Endothelial cell of umbilical vein (primary cell): ENCODE results near the gene TBX1. TPM values are rescaled to one million over a fixed set of nuclear protein-coding genes. Genes with fewer than 3 reads are reported as not detected.

Experiments
- BruUV-seq: library from RNA; stranded (reverse); fragments of 400-500 nt; replicated peaks from 2 replicates; lab custom pipeline; 2021; lab: Mats Ljungman, UMichigan
- CTCF ChIA-PET: fragments of 300-600, 350-600 bp; sonication (Branson Sonifier 250); formaldehyde crosslinking; loops from one replicate; lab custom pipeline; 2021; ENCODE audit warnings: antibody characterized with exemption, inconsistent platforms; lab: Charles Lee
- POLR2A ChIA-PET: fragments of 300-600, 350-600 bp; sonication (Branson Sonifier 250); formaldehyde crosslinking; loops from one replicate; lab custom pipeline; 2021; ENCODE audit warnings: antibody characterized with exemption, inconsistent platforms; lab: Charles Lee
- DNase-seq: peaks from one replicate; pipeline ENCODE4 v3.0.0-alpha.2; 2011; ENCODE audit warnings: low read depth, low spot score
- FAIRE-seq: peaks from 2 replicates; lab custom pipeline; 2011; peaks lifted over from hg19 to GRCh38; lab: Jason Lieb, UNC
- H2AFZ ChIP-seq: 2 replicates; pipeline ENCODE4 v1.6.0; 2012; ENCODE audit warnings: low read depth, low read length, control low read depth, inconsistent platforms
- H3K27ac ChIP-seq: 2 replicates; pipeline ENCODE4 v1.5.1; 2011; ENCODE audit warnings: low read depth, mild to moderate bottlenecking, control low read depth, low read length, moderate library complexity; ENCODE audit not compliant: insufficient read depth
- H3K27me3 ChIP-seq, 2 experiments: 2 replicates each; pipeline versions ENCODE4 v1.6.0 to v1.6.1; 2011; ENCODE audit warnings: low read length in 2 of 2, mixed read lengths in 1 of 2; ENCODE audit not compliant: control insufficient read depth in 2 of 2, insufficient read depth in 2 of 2
- H3K36me3 ChIP-seq, 2 experiments: 2 replicates in 1 of 2; 3 replicates in 1 of 2; pipeline ENCODE4 v1.5.1; 2011; ENCODE audit warnings: low read length in 2 of 2, mild to moderate bottlenecking in 1 of 2, moderate library complexity in 1 of 2; ENCODE audit not compliant: control insufficient read depth in 2 of 2, insufficient read depth in 2 of 2; ENCODE audit errors: extremely low read depth in 1 of 2
- H3K4me1 ChIP-seq: 3 replicates; pipeline ENCODE4 v1.5.1; 2011; ENCODE audit warnings: mild to moderate bottlenecking, low read length; ENCODE audit not compliant: control insufficient read depth, insufficient read depth; ENCODE audit errors: extremely low read depth
- H3K4me2 ChIP-seq: 2 replicates; pipeline ENCODE4 v1.6.1; 2011; ENCODE audit warnings: low read length, control low read depth, mixed read lengths; ENCODE audit not compliant: insufficient read depth
- H3K4me3 ChIP-seq, 3 experiments: fragments of 200-600 bp in 1 of 3; sonication (generic), shearing (Covaris generic) in 1 of 3; replicated peaks in 1 of 3; 2 replicates each; pipeline ENCODE4 v1.5.1; 2011 to 2016; ENCODE audit warnings: control low read depth in 3 of 3, low read length in 3 of 3, mild to moderate bottlenecking in 2 of 3, inconsistent platforms in 1 of 3, low read depth in 1 of 3, moderate library complexity in 1 of 3; ENCODE audit not compliant: insufficient read depth in 1 of 3
- H3K79me2 ChIP-seq: 2 replicates; pipeline ENCODE4 v1.6.0; 2012; ENCODE audit warnings: low read length, inconsistent platforms; ENCODE audit not compliant: control insufficient read depth, insufficient read depth
- H3K9ac ChIP-seq: replicated peaks from 2 replicates; pipeline ENCODE3; 2011; ENCODE audit warnings: low read length, control low read depth; ENCODE audit not compliant: insufficient read depth; ENCODE audit errors: extremely low read depth
- H3K9me1 ChIP-seq: replicated peaks from 3 replicates; pipeline ENCODE4 v1.6.0; 2011; ENCODE audit warnings: mild to moderate bottlenecking, low read length; ENCODE audit not compliant: control insufficient read depth, insufficient read depth; ENCODE audit errors: extremely low read depth
- H3K9me3 ChIP-seq: replicated peaks from 2 replicates; pipeline ENCODE4 v1.5.1; 2012; ENCODE audit warnings: low read length, inconsistent platforms; ENCODE audit not compliant: control insufficient read depth, insufficient read depth
- H4K20me1 ChIP-seq: replicated peaks from 2 replicates; pipeline ENCODE3; 2011; ENCODE audit warnings: mild to moderate bottlenecking, low read length; ENCODE audit not compliant: control insufficient read depth, insufficient read depth; ENCODE audit errors: extremely low read depth
- EZH2 ChIP-seq: IDR thresholded peaks from 2 replicates; pipeline ENCODE4 v1.6.1; 2012; ENCODE audit warnings: borderline replicate concordance, low read depth, mild to moderate bottlenecking, moderate library complexity, low read length, inconsistent platforms; ENCODE audit not compliant: severe bottlenecking
- FOS ChIP-seq: IDR thresholded peaks from 2 replicates; pipeline ENCODE4 v1.6.1; 2011; ENCODE audit warnings: mild to moderate bottlenecking, low read length, moderate library complexity, borderline replicate concordance; ENCODE audit not compliant: insufficient read depth
- GATA2 ChIP-seq: IDR thresholded peaks from 2 replicates; pipeline ENCODE4 v1.7.0; 2011; ENCODE audit warnings: low read depth, mild to moderate bottlenecking, moderate library complexity, mixed read lengths, low read length; ENCODE audit not compliant: insufficient read length, insufficient read depth
- JUN ChIP-seq: IDR thresholded peaks from 2 replicates; pipeline ENCODE4 v1.6.1; 2011; ENCODE audit warnings: borderline replicate concordance, low read depth; ENCODE audit not compliant: insufficient read length, insufficient read depth
- MYC ChIP-seq: IDR thresholded peaks from one replicate; pipeline ENCODE4 v1.6.1; 2011; ENCODE audit warnings: mild to moderate bottlenecking, low read depth, low read length
- POLR2A ChIP-seq: IDR thresholded peaks from 2 replicates; pipeline ENCODE4 v1.6.1; 2012; ENCODE audit warnings: low read depth, mild to moderate bottlenecking, control low read depth, low read length
- POLR2AphosphoS5 ChIP-seq: IDR thresholded peaks from 2 replicates; pipeline ENCODE4 v1.6.1; 2012; ENCODE audit warnings: low read depth, mild to moderate bottlenecking, control low read depth, low read length, moderate library complexity; ENCODE audit not compliant: insufficient read depth
- dilution Hi-C: fragments of 300-500 bp; cut with MboI; formaldehyde crosslinking; loops from one replicate; pipeline ENCODE4 v1.15.0; 2019; ENCODE audit warnings: low sequenced_read_pairs; ENCODE audit not compliant: extremely low pct_ligation_motif_present
- intact Hi-C: fragments of 100-400 bp; cut with micrococcal nuclease; formaldehyde crosslinking; loops from one replicate; pipeline ENCODE4 v1.10.0; 2022
- polyA plus RNA-seq, 4 experiments: library from polyadenylated mRNA; depleted of rRNA in 3 of 4; stranded (reverse) in 3 of 4; unstranded in 1 of 4; fragments of >200 nt; gene quantifications; 2 replicates each; pipeline versions ENCODE4 v1.2.1 to v1.2.3, GENCODE V29; 2011 to 2012; ENCODE audit warnings: missing spikeins in 1 of 4
- total RNA-seq: library from RNA; stranded (reverse); gene quantifications from 2 replicates; pipeline ENCODE4 v1.2.3, GENCODE V29; 2021
- TF ChIP-seq, protein P1 (sequence below): IDR thresholded peaks from 2 replicates; pipeline ENCODE4 v1.6.1; 2011; ENCODE audit not compliant: insufficient read depth, insufficient read length
- TF ChIP-seq, protein P2 (sequence below), 2 donors: IDR thresholded peaks; 1 replicate in 1 of 2; 2 replicates in 1 of 2; pipeline ENCODE4 v1.5.1; 2011; ENCODE audit warnings: low read length in 2 of 2, mild to moderate bottlenecking in 2 of 2, moderate library complexity in 2 of 2, control low read depth in 1 of 2, inconsistent platforms in 1 of 2, low read depth in 1 of 2; ENCODE audit not compliant: insufficient read depth in 1 of 2; ENCODE audit errors: extremely low read depth in 1 of 2

Gene TBX1
- total and polyA plus RNA-seq, 2 donors (not counting 3 experiments of a cell fraction or from before 2014, with no cell fraction given): 11.0 to 30.2 TPM

DNA sequence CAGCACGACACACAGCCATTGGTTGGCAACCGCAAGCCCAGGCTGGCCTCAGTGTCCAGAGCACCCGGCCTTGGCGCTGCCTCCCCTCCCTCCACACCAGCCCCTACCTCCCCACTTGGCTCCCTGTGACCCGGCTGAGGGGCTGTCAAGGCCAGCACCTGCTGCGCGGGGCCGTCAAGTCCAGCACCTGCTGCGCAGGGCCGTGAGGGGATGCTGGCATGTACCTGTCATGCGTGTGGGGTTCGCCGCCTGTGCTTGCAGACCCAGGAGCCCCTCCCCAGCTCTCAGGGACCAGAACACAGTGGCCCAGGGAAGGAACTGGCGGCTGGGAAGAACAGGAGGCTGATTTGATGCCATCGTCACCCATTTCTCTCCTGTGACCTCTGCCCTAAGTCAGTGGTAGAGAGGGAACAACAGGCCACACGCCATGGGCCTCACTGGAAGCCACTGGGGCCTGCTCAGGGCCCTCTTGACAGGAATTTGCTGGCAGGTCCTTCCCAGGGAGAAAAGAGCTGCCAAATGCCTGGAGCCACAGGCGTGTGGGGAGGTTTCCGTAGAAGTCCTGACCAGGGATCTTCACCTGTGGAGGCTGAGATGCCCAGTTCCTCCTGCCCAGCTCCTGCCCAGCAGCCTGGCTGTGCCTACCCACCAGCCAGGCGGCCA is 37.6 kb downstream of the TBX1 start:
- H3K27me3 ChIP-seq: no peaks in the 10 kb centered on the region
- H2AFZ ChIP-seq: no peak overlapping the region
- H3K36me3 ChIP-seq: no peaks in the 10 kb centered on the region
- intact Hi-C loops (no loop called here), dilution Hi-C loops (no loop called here)
- H3K9me3 ChIP-seq: no peaks in the 10 kb centered on the region
- POLR2A ChIA-PET: no interaction called here
- TF ChIP-seq JUN (no peak), EZH2 (no peak), MYC (no peak), FOS (no peak), GATA2 (no peak), POLR2A (no peak), POLR2AphosphoS5 (no peak)
- TF ChIP-seq, protein P1, sequence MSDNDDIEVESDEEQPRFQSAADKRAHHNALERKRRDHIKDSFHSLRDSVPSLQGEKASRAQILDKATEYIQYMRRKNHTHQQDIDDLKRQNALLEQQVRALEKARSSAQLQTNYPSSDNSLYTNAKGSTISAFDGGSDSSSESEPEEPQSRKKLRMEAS: no peak
- TF ChIP-seq, protein P2, sequence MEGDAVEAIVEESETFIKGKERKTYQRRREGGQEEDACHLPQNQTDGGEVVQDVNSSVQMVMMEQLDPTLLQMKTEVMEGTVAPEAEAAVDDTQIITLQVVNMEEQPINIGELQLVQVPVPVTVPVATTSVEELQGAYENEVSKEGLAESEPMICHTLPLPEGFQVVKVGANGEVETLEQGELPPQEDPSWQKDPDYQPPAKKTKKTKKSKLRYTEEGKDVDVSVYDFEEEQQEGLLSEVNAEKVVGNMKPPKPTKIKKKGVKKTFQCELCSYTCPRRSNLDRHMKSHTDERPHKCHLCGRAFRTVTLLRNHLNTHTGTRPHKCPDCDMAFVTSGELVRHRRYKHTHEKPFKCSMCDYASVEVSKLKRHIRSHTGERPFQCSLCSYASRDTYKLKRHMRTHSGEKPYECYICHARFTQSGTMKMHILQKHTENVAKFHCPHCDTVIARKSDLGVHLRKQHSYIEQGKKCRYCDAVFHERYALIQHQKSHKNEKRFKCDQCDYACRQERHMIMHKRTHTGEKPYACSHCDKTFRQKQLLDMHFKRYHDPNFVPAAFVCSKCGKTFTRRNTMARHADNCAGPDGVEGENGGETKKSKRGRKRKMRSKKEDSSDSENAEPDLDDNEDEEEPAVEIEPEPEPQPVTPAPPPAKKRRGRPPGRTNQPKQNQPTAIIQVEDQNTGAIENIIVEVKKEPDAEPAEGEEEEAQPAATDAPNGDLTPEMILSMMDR (IDR thresholded peaks at IDR 0.05; ENCODE audit: extremely low read depth in 1 of 2, insufficient read depth in 1 of 2, low read depth in 1 of 2, low read length in 2 of 2): no peak
- H3K4me3 ChIP-seq: no peak overlapping the region
- DNase-seq (no peak), FAIRE-seq (no peak)
- no TSS peak for BruUV-seq
- H4K20me1 ChIP-seq: no peaks in the 10 kb centered on the region
- no peak overlapping the region for H3K27ac ChIP-seq
- H3K4me2 ChIP-seq: no peak overlapping the region
- H3K9ac ChIP-seq: no peak overlapping the region
- H3K9me1 ChIP-seq: no peaks in the 10 kb centered on the region
- CTCF ChIA-PET: interaction anchor here (1.2 kb wide), 1 partner anchor 68 kb away, joined by 3 read pairs; no protein-coding TSS in a partner anchor
- H3K4me1 ChIP-seq: no peaks in the 10 kb centered on the region
- no peaks in the 10 kb centered on the region for H3K79me2 ChIP-seq
